Head of caudate nucleus (tissue), 42 donors: ENCODE results near the gene LDLRAD3.

Experiments used
- DNase-seq, 42 donors: peaks; one replicate each; pipeline versions ENCODE4 v3.0.0 to v3.0.0-alpha.2; 2020 to 2021; ENCODE audit warnings: mixed read lengths in 7 of 42
- intact Hi-C: fragments of 100-400 bp; cut with DNase I; formaldehyde crosslinking; loops from one replicate; pipeline ENCODE4 v1.15.0; 2022

LDLRAD3 gene

GRCh38 chr11:35923452-35923851 lies 20.4 kb upstream of the LDLRAD3 start:
- DNase-seq: peak in 4 of 42 donors; percentile 17 to 59 (median 46)
- intact Hi-C loops: no loop called here

DNA sequence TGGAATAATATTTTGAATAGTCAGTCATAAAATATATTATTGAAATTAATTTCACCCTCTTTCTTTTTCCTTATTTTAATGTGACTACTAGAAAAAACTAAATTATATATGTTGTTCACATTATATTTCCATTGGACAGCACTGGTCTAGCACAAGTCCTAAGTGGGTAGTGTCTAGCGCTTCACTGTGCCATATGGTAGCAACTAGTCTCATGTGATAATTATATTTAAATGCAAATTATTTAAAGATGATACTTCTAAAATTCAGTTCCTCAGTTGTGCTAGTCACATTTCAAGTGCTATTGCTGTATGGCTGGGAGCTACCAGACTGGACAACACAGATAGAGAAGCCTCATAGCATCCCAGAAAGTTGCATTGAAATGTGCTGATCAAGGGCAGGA lies 19.1 kb upstream of the LDLRAD3 start:
- intact Hi-C loops: no loop called here
- DNase-seq: peak in 1 of 42 donors; percentile 4

DNA sequence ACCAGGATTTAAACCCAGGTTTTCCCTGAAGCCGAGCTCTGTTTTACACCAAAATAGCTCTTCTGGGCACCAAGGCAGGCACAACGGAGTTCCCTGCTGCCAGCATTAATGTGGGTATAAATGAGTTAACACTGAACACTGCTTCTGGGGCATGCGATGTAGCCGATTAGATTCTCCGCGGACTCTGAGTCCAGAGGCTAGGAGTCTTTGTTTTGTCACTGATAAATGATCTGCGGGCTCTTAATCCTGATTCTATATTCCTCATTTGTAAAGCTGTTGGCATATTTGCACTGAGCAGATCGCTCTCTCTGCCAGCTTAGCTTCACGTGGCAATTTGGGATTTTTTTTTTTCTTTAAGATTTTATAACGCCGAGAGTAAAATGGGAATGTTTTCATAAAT lies 16.8 kb upstream of the LDLRAD3 start:
- intact Hi-C loops: no loop called here
- DNase-seq: peak in 1 of 42 donors; percentile 46

GRCh38 chr11:35927682-35928081 lies 16.2 kb upstream of the LDLRAD3 start:
- intact Hi-C loops: no loop called here

GRCh38 chr11:35928688-35929395 lies 15.0 kb upstream of the LDLRAD3 start:
- intact Hi-C loops: no loop called here

More at GRCh38 chr11:35927682-35928081, 16.2 kb upstream of the LDLRAD3 start:
- DNase-seq: peak in 6 of 42 donors; percentile 22 to 58 (median 28)

DNA sequence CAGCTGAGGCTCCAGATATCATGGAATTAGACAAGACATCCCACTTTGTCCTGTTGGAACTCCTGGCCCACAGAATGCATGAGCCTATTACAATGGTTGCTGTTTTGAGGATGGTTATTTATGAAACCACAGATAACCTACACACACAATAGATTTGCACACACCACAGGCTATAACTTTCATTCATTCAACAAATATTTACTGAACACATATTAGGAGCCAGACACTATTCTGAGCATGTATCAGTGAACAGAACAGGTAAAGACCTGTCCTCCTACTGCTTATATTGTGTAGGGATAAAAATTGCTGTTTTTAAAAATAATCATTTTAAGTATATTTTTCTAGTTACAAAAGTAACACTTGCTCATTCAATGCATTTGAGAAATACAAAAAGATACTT lies 13.4 kb upstream of the LDLRAD3 start:
- DNase-seq: no peak
- intact Hi-C loops: no loop called here

More at GRCh38 chr11:35928688-35929395, 15.0 kb upstream of the LDLRAD3 start:
- DNase-seq: peak in 1 of 42 donors; percentile 32

DNA sequence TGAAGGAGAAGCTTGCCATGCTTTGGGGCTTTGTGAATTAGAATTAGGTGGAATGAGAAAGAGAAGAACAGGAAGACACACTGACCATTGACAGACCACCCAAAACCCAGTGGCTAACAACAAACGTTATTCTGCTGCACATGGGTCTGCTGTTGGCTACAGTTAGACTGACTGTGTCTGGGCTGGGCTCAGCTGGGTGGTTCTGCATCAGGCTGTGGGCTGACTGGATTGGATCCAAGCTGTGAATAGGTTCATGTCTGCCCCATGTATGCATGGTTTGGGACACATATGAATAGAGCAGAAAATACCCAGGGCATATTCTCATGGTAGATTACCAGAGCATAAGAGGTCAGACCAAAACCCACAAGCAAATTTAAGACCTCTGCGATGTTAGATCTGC lies 11.7 kb upstream of the LDLRAD3 start:
- DNase-seq: peak in 1 of 42 donors; percentile 7
- intact Hi-C loops: no loop called here

DNA sequence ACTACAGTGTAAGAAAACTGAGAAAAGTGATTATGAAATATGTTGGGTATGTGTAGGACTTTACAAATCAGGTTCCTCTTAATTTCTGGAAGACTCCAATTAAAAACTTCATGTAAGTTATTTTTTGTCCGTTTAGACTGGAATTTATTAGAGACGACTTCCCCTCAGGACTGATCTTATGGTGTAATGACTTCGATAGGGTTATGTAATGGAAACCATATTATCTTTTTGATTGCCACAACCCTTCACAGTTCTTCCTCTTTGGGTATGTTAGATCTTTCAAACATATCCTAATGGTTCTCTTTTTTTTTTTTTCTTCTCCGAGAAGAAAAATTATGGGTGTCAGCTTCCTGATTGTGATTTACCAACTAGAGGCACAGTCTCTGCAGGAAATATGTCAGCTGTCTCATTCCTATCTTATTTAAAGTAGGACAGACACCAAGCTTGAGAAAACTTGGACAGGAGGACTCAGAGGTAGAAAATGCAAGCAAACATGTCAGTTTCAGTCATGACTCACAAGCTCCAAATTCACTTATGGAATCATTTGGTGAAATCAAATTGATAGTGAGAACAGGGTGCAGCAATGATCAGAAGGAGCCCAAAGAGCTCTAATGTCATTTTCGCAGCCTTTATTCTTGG lies 11.1 kb upstream of the LDLRAD3 start:
- DNase-seq: no peak
- intact Hi-C loops: no loop called here

DNA sequence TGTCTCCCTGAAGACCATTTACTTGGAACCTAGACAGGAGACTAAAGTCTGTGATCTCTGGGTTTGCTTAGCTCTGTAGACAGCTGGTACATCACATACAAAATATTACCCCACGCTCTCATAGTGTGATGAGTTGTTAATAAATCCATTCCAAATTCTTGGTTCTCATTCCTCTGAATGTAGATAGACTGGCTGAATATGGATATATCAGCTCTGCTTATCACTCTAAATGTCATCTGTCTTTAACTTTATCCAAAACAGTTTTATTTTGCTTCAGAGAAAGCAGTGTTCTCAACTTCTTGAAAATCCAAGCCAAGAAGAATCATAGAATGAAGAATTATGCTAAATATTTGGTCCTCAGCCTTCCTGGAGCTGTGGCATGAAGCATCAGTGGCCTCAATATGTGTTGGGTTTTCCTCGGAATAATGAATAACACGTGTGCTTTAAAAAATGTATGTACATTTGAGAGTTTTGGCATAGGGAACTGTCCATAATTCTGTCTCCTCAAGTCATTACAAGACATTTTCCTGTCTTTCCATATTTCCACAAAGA lies 10.5 kb upstream of the LDLRAD3 start:
- intact Hi-C loops: no loop called here
- no peak for DNase-seq

- intact Hi-C loops: no loop called here
- peak in 1 of 42 donors; percentile 30 for DNase-seq
These were observed 9.6 kb upstream of the LDLRAD3 start for GRCh38 chr11:35934271-35934670.

DNA sequence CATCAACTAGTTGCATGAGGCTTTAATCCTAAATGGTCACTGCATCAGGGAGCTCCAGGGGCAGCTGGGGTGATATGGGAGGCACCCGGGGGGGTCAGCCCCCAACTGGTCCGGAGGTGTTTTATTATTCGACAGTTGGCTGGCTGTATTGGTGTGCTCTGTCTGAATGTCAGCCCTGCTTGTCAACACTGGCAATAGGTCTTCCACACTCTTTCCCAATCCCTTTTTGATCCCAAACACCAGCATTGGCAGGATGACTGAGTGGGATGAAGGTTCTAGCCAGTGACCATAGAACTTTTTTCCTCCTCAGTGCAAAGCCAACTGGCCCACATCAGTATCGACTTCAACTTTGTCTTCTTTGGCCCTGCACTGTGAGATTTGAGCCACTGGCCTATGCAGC lies 8.9 kb upstream of the LDLRAD3 start:
- intact Hi-C loops: no loop called here
- DNase-seq: peak in 1 of 42 donors; percentile 31

DNA sequence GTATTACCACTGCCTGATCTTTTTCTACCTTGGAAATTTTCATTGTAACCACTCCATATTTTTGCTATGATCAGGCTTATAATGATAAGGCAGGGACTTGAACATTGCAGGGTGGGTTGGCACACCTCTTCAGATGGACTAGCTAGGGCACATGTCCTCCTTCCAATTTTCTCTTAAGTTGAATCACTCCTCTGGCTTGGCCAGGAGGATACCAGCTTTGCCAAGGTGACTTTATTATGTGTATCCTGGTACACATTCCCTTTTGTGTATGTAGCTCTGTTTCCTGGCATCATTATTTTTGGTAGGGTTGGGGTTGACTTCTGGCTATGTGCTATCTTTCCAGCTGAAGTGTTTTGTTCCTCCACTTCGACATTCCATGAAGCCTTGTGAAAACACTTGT lies 8.5 kb upstream of the LDLRAD3 start:
- no peak for DNase-seq
- intact Hi-C loops: no loop called here

DNA sequence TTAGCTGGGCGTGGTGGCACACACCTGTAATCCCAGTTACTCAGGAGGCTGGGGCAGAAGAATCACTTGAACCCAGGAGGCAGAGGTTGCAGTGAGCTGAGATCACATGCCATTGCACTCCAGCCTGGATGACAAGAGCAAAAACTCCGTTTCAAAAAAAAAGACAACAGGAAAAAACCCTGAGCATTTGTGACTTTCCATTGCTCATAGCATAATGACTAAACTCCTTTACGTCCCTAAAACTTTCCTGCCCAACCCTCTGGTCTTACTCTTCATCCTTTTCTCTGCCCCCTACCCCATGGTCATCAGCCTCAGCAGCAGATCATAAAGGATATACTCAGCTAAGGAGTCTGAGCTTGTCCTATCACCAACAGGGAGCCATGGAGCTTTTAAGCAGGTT lies 6.8 kb upstream of the LDLRAD3 start:
- intact Hi-C loops: no loop called here
- DNase-seq: peak in 1 of 42 donors; percentile 9

DNA sequence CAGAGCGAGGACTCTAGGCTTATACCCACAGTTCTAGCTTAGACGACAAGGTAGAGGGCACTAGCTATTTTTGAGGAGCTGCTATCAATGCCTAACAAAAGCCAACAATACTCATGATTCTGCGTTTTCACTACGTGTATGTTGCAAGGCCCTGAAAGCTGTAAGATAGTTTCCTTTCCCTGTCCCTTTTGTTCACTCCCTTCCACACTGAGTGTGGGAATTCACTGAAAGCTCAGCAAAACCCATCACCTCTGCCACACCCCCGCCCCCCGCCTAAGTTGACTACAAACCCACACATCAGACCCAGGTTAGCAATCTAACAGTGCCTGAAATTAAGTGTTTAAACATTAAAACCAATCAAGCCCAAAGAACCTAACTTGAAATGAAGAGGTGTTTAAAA lies 6.2 kb upstream of the LDLRAD3 start:
- DNase-seq: peak in 8 of 42 donors; percentile 26 to 58 (median 42)
- intact Hi-C loops: no loop called here

DNA sequence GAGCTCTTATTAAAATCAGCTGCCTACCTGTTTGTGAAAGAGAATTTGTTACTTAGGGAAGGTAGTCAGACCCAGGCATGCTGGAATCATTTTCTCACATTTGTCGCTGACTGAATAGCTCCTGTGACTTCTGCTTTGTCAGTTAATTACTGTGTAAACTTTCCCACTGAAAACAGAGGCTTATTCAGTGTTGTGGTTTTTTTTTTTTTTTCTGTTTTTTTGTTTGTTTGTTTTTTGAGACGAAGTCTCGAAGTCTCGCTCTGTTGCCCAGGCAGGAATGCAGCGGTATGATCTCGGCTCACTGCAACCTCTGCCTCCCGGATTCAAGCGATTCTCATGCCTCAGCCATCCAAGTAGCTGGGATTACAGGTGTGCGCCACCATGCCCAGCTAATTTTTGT lies 5.6 kb upstream of the LDLRAD3 start:
- peak in 1 of 42 donors; percentile 20 for DNase-seq

DNA sequence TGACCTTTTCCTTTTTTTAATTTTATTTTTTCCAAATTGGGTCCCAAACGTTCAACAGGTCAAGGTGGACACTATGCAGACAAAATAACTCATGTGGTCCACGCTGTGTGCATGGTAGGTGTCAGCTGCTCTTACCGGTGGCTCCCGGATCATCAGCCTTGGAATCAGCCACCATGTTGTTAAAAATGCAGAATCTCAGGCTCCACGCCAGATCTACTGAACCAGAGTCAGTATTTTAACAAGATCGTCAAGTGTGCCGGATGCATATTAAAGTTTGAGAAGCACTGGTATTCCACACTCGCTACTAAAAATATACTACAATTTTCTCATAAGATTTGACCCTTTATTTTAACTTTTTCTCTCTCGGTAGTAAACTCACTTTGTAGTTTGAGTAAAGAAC lies 553 bp upstream of the LDLRAD3 start:
- intact Hi-C loops: no loop called here
- DNase-seq: no peak

More for the DNA sequence above, 5.6 kb upstream of the LDLRAD3 start:
- intact Hi-C loops: no loop called here

GRCh38 chr11:35944503-35945136 lies 758 bp downstream of the LDLRAD3 start:
- DNase-seq: peak in 21 of 42 donors; percentile 7 to 67 (median 30)
- intact Hi-C loops: no loop called here

DNA sequence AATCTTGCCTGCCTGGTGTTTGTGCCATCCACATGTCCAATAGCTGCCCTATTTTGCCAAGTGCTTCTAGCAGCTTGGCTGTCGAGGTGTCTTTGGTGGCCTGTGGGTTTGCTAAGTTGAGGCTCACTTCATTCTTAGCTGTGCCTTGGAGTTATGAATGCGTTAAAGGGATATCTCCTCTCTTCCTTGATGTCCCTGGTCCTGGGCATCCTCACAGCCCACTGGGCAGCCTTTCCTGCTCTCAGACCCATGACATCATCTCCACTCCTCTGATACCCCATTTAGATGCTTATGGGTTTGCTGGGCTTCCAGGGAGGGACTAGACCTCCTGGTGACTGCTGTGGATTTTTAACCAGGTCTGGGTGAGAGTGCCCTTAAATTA lies 1.3 kb downstream of the LDLRAD3 start:
- no peak for DNase-seq

DNA sequence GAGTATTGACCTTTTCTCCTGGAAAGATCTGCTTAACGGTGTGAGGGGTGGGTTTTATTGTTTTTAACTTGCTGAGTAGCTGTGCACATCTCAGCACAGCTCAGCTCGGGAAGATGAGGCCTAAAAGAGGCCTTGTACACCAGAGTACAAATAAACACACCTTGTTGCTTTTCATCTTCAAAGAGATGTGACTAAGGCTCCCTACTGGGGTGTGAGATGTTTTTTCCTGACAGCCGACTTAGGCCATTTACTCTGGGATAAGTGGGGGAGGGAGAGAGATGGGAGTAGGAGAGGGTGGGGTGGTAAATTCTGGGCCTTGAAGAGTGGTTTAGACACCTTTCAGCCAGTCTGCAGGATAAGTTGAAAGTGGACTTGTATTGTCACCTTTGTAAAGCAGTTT lies 2.9 kb downstream of the LDLRAD3 start:
- DNase-seq: peak in 1 of 42 donors; percentile 34
- intact Hi-C loops: no loop called here

More for the DNA sequence above, 1.3 kb downstream of the LDLRAD3 start:
- intact Hi-C loops: no loop called here

GRCh38 chr11:35947437-35947836 lies 3.6 kb downstream of the LDLRAD3 start:
- intact Hi-C loops: no loop called here

More at GRCh38 chr11:35947437-35947836, 3.6 kb downstream of the LDLRAD3 start:
- no peak for DNase-seq
